ENCODE results near the gene ZC3H4.

DNA sequence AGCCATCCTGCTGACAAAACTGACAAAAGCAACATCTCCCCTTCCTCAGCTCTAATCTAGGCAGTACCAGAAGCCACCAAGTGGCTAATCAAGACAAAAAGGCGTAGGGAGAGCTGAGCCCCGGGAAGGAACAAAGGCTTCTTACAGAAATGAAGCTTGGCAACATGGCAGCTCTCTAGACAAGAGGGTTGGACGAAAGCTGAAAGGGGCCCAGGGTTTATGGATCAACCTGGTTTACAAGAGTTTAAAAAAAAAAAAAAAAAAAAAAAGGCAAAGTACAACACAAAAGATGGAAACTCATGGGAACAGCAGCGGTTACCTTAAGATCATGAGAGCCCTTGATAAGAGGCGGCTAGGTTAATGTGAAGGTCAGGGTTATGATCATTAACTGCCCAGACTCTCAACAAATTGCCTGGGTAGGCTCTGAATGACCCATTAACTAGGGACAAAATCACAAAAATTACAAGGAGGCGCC is 14.0 kb downstream of the ZC3H4 start:
- no peak for TF ChIP-seq POLR2AphosphoS5 (IDR thresholded peaks at IDR 0.05)
- TF ChIP-seq, protein P1, sequence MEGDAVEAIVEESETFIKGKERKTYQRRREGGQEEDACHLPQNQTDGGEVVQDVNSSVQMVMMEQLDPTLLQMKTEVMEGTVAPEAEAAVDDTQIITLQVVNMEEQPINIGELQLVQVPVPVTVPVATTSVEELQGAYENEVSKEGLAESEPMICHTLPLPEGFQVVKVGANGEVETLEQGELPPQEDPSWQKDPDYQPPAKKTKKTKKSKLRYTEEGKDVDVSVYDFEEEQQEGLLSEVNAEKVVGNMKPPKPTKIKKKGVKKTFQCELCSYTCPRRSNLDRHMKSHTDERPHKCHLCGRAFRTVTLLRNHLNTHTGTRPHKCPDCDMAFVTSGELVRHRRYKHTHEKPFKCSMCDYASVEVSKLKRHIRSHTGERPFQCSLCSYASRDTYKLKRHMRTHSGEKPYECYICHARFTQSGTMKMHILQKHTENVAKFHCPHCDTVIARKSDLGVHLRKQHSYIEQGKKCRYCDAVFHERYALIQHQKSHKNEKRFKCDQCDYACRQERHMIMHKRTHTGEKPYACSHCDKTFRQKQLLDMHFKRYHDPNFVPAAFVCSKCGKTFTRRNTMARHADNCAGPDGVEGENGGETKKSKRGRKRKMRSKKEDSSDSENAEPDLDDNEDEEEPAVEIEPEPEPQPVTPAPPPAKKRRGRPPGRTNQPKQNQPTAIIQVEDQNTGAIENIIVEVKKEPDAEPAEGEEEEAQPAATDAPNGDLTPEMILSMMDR (IDR thresholded peaks at IDR 0.05), result no peak
- TF ChIP-seq EP300 (IDR thresholded peaks at IDR 0.05), result no peak

All from gastroesophageal sphincter (tissue), 3 donors.